Neural cell (in vitro differentiated cells): ENCODE measurements around the gene CLCN5. TPM values are rescaled to one million over a fixed set of nuclear protein-coding genes. Genes with fewer than 3 reads are reported as not detected.

ENCODE experiments used
- H2AFZ ChIP-seq: fragments of 200-600, 300-800 bp; sonication (generic), shearing (Covaris generic); 2 replicates; pipeline ENCODE4 v1.6.0; 2014; ENCODE audit warnings: low read depth, mild to moderate bottlenecking, antibody characterized with exemption, low read length, moderate library complexity
- H3F3A ChIP-seq: fragments of 200-600 bp; shearing (Covaris generic); 2 replicates; pipeline ENCODE4 v1.6.1; 2016; ENCODE audit warnings: mild to moderate bottlenecking, moderate library complexity, mixed read lengths, antibody characterized with exemption, low read length; ENCODE audit not compliant: insufficient read depth, poor library complexity, severe bottlenecking
- H3K27ac ChIP-seq: fragments of 200-600, 300-800 bp; sonication (generic), shearing (Covaris generic); 2 replicates; pipeline ENCODE4 v1.5.1; 2014; ENCODE audit warnings: mild to moderate bottlenecking, low read length, moderate library complexity
- H3K27me3 ChIP-seq: fragments of 300-800, 200-600 bp; sonication (generic), shearing (Covaris generic); 2 replicates; pipeline ENCODE4 v1.6.0; 2014; ENCODE audit warnings: mild to moderate bottlenecking, low read depth, low read length, moderate library complexity; ENCODE audit not compliant: insufficient read depth
- H3K36me3 ChIP-seq: fragments of 300-800, 200-600 bp; sonication (generic), shearing (Covaris generic); 2 replicates; pipeline ENCODE4 v1.5.1; 2014; ENCODE audit warnings: mild to moderate bottlenecking, antibody characterized with exemption, low read length, moderate library complexity; ENCODE audit not compliant: insufficient read depth
- H3K4me2 ChIP-seq: fragments of 300-800, 200-600 bp; sonication (generic), shearing (Covaris generic); 2 replicates; pipeline ENCODE4 v1.6.0; 2014; ENCODE audit warnings: mild to moderate bottlenecking, low read length
- H3K4me3 ChIP-seq: fragments of 300-800, 200-600 bp; sonication (generic), shearing (Covaris generic); 2 replicates; pipeline ENCODE4 v1.5.1; 2014; ENCODE audit warnings: mild to moderate bottlenecking, low read length, moderate library complexity
- H3K79me2 ChIP-seq: fragments of 200-600 bp; shearing (Covaris generic); replicated peaks from 2 replicates; pipeline ENCODE4 v1.6.0; 2014; ENCODE audit warnings: mild to moderate bottlenecking, low read length, moderate library complexity; ENCODE audit not compliant: insufficient read depth
- H3K9ac ChIP-seq: fragments of 300-800, 200-600 bp; sonication (generic), shearing (Covaris generic); 2 replicates; pipeline ENCODE4 v1.6.1; 2016; ENCODE audit warnings: mild to moderate bottlenecking, low read length, mixed read lengths
- H3K9me2 ChIP-seq: fragments of 200-600 bp; shearing (Covaris generic); 2 replicates; pipeline ENCODE4 v1.6.1; 2016; ENCODE audit warnings: mild to moderate bottlenecking, low read length, mixed read lengths; ENCODE audit not compliant: insufficient read depth
- H3K9me3 ChIP-seq: fragments of 200-600, 300-800 bp; sonication (generic), shearing (Covaris generic); 2 replicates; pipeline ENCODE4 v1.6.1; 2016; ENCODE audit warnings: mild to moderate bottlenecking, mixed run types, low read length, moderate library complexity, mixed read lengths
- H4K20me1 ChIP-seq: fragments of 200-600 bp; shearing (Covaris generic); 2 replicates; pipeline ENCODE4 v1.6.1; 2016; ENCODE audit warnings: mild to moderate bottlenecking, mixed run types; ENCODE audit not compliant: insufficient read depth
- CTCF ChIP-seq: fragments of 450-650 bp; IDR thresholded peaks from 2 replicates; pipeline ENCODE4 v1.5.1; 2014; ENCODE audit warnings: antibody characterized with exemption, mild to moderate bottlenecking, moderate library complexity; ENCODE audit not compliant: poor library complexity, severe bottlenecking
- EP300 ChIP-seq: fragments of 450-650 bp; conservative IDR thresholded peaks from 2 replicates; pipeline ENCODE4 v1.6.1; 2014; ENCODE audit warnings: antibody characterized with exemption, mild to moderate bottlenecking, moderate library complexity; ENCODE audit not compliant: poor library complexity, severe bottlenecking
- EZH2 ChIP-seq: fragments of 200-600, 300-800 bp; shearing (Covaris generic), sonication (generic); IDR thresholded peaks from 2 replicates; pipeline ENCODE4 v1.6.1; 2014; ENCODE audit warnings: antibody characterized with exemption, low read length, borderline replicate concordance, mild to moderate bottlenecking; ENCODE audit not compliant: insufficient read depth, poor library complexity, severe bottlenecking
- MXI1 ChIP-seq: fragments of 450-650 bp; conservative IDR thresholded peaks from 2 replicates; pipeline ENCODE4 v1.6.1; 2014; ENCODE audit warnings: antibody characterized with exemption, mild to moderate bottlenecking; ENCODE audit not compliant: poor library complexity, severe bottlenecking
- POLR2AphosphoS5 ChIP-seq: IDR thresholded peaks from 2 replicates; pipeline ENCODE4 v1.6.1; 2012
- RAD21 ChIP-seq: fragments of 450-650 bp; conservative IDR thresholded peaks from 2 replicates; pipeline ENCODE4 v1.6.1; 2014; ENCODE audit warnings: antibody characterized with exemption, mild to moderate bottlenecking, moderate library complexity
- REST ChIP-seq: IDR thresholded peaks from 2 replicates; pipeline ENCODE4 v1.6.1; 2012; ENCODE audit warnings: borderline replicate concordance
- SMC3 ChIP-seq: fragments of 450-650 bp; conservative IDR thresholded peaks from 2 replicates; pipeline ENCODE4 v1.6.1; 2014; ENCODE audit warnings: antibody characterized with exemption, mild to moderate bottlenecking, moderate library complexity; ENCODE audit not compliant: poor library complexity
- TAF1 ChIP-seq: IDR thresholded peaks from 2 replicates; pipeline ENCODE4 v1.6.1; 2012; ENCODE audit warnings: low read depth
- polyA plus RNA-seq: library from polyadenylated mRNA; depleted of rRNA; stranded (reverse); fragments of >200 nt; gene quantifications from 2 replicates; pipeline ENCODE4 v1.2.3, GENCODE V29; 2014

Gene CLCN5
- polyA plus RNA-seq, 1 donor from 2014 or later: 13.1 TPM

DNA sequence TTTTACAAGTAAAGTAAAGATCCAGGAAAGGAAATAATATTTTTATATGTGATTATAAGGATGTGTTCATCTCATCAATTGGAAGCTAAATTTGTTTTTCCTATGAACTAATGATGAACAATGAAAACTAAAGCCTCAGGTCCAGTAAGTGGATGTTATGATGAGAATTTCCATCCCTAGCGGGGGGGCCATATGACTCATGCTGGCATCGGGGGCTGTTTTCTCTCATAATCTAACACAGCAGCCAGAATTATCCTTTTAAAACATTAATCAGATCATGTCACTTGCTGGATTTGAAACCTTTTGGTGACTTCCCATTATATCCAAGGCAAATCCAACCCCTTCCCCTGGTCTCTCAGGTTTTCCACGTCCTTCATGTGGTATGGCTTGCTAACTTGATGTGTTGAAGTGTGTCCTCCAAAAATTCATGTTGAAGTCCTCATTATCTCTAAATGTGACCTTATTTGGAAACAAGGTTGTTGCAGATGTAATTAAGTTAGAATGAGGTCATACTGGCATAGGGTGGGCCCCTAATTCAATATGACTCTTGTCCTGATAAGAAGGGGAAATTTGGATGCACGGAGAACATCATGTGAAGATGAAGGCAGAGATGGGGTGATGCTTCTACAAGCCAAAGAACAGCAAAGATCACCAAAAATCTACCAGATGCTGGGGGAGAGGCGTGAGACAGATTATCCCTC is 181.6 kb downstream of the CLCN5 start:
- Histone ChIP-seq H3K4me2 (no peak overlapping the region), H3K9me2 (no peaks in the 10 kb centered on the region), H2AFZ (no peak overlapping the region), H4K20me1 (no peaks in the 10 kb centered on the region), H3K9me3 (no peaks in the 10 kb centered on the region), H3K79me2 (no peaks in the 10 kb centered on the region), H3K27me3 (no peaks in the 10 kb centered on the region), H3F3A (no peaks in the 10 kb centered on the region), H3K27ac (no peak overlapping the region), H3K9ac (no peak overlapping the region), H3K4me3 (no peak overlapping the region), H3K36me3 (no peaks in the 10 kb centered on the region)
- TF ChIP-seq MXI1 (no peak), POLR2AphosphoS5 (no peak), TAF1 (no peak), SMC3 (no peak), REST (no peak)

DNA sequence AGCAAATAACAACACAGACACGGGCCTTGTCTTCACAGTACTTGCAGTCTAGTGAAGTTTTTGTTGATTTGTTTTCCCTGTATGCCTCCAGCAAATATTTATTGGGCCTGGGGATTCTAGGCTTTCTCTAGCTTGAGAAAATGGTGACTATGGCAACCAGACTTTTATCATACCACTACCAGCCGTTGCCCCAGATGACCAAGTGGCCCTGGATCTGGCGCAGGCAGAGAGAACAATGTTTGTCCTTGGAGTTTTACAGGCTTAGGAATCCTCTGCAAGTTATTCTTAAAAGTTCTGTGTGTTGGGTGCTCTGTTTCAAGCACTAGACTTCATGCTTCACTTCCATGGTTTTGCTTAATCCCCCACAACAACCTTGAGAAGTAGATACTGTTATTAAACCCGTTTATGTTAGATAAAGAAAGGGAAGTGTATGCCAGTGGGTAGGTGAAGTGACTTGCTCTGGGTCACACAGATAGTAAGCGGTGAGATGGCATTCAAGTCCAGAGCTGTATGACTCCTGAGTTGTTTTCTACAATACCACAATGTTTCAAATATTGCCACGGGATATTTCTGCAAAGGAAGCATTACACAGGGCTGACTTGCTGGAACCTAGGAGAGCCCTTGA is 183.8 kb downstream of the CLCN5 start:
- Histone ChIP-seq H3K79me2 (no peaks in the 10 kb centered on the region), H3K27me3 (no peaks in the 10 kb centered on the region), H3K9ac (no peak overlapping the region), H3K4me3 (no peak overlapping the region), H3K27ac (no peak overlapping the region), H3K36me3 (no peaks in the 10 kb centered on the region), H4K20me1 (no peaks in the 10 kb centered on the region), H3K9me3 (no peaks in the 10 kb centered on the region), H3K9me2 (no peaks in the 10 kb centered on the region), H3F3A (no peaks in the 10 kb centered on the region), H2AFZ (no peak overlapping the region), H3K4me2 (no peak overlapping the region)
- TF ChIP-seq MXI1: no peak
- TF ChIP-seq EP300: no peak
- no peak for TF ChIP-seq RAD21
- no peak for TF ChIP-seq SMC3
- no peak for TF ChIP-seq REST
- TF ChIP-seq POLR2AphosphoS5: no peak
- no peak for TF ChIP-seq TAF1
- TF ChIP-seq EZH2: no peak
- TF ChIP-seq CTCF: no peak
